ENCODE measurements around the gene ZSWIM6. TPM values are rescaled to one million over a fixed set of nuclear protein-coding genes. Genes with fewer than 3 reads are reported as not detected.

Gene ZSWIM6
- polyA plus RNA-seq, 3 donors = 1.7 to 33.5 (median 2.7) TPM

DNA sequence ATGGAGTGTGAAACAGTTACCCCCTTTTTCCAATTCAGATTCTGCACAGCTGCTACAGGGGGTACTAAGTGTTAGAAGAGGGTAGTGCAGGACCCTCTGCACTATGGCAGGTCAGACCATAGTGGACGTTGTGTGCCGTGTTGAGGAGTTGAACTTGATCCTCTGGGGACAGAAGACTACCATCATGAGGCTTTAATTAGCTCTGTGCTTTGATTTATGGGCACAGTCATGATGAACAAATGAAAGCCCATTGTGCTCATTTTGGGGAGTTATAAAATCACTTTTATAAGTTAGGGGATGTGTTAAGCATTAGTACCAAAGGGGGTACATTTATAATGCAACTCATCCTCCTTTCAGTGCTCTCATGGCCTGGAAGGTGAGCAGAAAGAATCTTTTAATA lies 62.7 kb downstream of the ZSWIM6 start:
- H3K9me3 ChIP-seq (replicated peaks in 1 of 2; ENCODE audit: control insufficient read depth in 1 of 2, insufficient read depth in 1 of 2, low read length in 2 of 2) = no peaks in the 10 kb centered on the region
- H3K4me2 ChIP-seq (replicated peaks; ENCODE audit: extremely low read depth, low read length, poor library complexity, severe bottlenecking) = no peak overlapping the region
- no peak for DNase-seq
- peaks cover 98% of the 10 kb centered on the region for H3K79me2 ChIP-seq (ENCODE audit: insufficient read depth, low read length)
- Mint-ChIP-seq H3K36me3 (peaks cover 13 to 37% of the 10 kb centered on the region in 2 donors), H3K4me1 (peaks cover 6% of the 10 kb centered on the region), H3K9me3 (peaks cover 0 to 3% (median 0%) of the 10 kb centered on the region in 7 donors), H3K4me3 (no peak overlapping the region), H3K27me3 (ENCODE audit: low read depth in 3 of 3) (peaks cover 0 to 2% (median 0%) of the 10 kb centered on the region in 3 donors), H3K27ac (peak overlapping the region in 2 of 7 donors; percentile 11 to 32)
- intact Hi-C loops (cut with micrococcal nuclease) = no loop called here
- H4K20me1 ChIP-seq (ENCODE audit: insufficient read depth, low read length) = peaks cover 99% of the 10 kb centered on the region
- H3K9ac ChIP-seq (ENCODE audit: insufficient read depth, low read length, poor library complexity, severe bottlenecking) = no peak overlapping the region
- WGBS (ENCODE audit: insufficient coverage) = 100% methylated on average over 1 of the region's 2 CpGs
- no peaks in the 10 kb centered on the region for H3K27me3 ChIP-seq (ENCODE audit: control insufficient read depth in 2 of 2, insufficient read depth in 2 of 2, low read length in 2 of 2)
- no peak for TF ChIP-seq CTCF (IDR thresholded peaks at IDR 0.05)
- no peak overlapping the region for H2AFZ ChIP-seq (ENCODE audit: insufficient read depth, low read depth, low read length, poor library complexity, severe bottlenecking)
- no peaks in the 10 kb centered on the region for H3K4me1 ChIP-seq (ENCODE audit: control insufficient read depth in 1 of 2, insufficient read depth in 2 of 2, low read length in 2 of 2)
- H3K4me3 ChIP-seq (replicated peaks in 1 of 3; ENCODE audit: low read depth in 2 of 3, low read length in 3 of 3) = no peak overlapping the region
- H3K36me3 ChIP-seq (replicated peaks in 1 of 2; ENCODE audit: control insufficient read depth in 1 of 2, insufficient read depth in 2 of 2, low read length in 2 of 2) = peaks cover 4 to 17% of the 10 kb centered on the region in 2 donors
- no peak overlapping the region for H3K27ac ChIP-seq (ENCODE audit: low read depth in 1 of 2, low read length in 2 of 2)

DNA sequence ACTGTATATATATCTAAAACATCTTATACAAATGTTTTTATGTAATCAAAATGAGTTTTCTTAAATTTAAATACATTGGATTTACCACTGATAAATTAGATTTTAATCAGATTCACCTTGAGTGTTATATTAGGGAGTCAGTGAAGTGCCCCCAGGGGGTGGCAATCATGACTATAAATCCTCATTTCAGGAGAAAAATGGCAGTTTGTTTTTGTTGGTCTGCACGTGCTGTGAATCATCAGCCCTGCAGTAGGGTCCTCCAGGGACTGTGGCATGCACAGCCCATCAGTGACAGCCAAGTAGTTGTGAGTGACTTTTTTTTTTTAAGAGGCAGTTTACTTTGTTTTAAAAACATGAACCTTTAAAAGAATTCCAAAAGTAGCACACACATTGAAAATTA lies 65.2 kb downstream of the ZSWIM6 start:
- no peak for DNase-seq
- Histone ChIP-seq H3K9ac (ENCODE audit: insufficient read depth, low read length, poor library complexity, severe bottlenecking) (no peak overlapping the region), H3K4me3 (replicated peaks in 1 of 3; ENCODE audit: low read depth in 2 of 3, low read length in 3 of 3) (no peak overlapping the region), H3K36me3 (replicated peaks in 1 of 2; ENCODE audit: control insufficient read depth in 1 of 2, insufficient read depth in 2 of 2, low read length in 2 of 2) (no peaks in the 10 kb centered on the region), H3K27ac (ENCODE audit: low read depth in 1 of 2, low read length in 2 of 2) (no peak overlapping the region), H3K79me2 (ENCODE audit: insufficient read depth, low read length) (peaks cover 95% of the 10 kb centered on the region), H3K4me1 (ENCODE audit: control insufficient read depth in 1 of 2, insufficient read depth in 2 of 2, low read length in 2 of 2) (peaks cover 0 to 12% of the 10 kb centered on the region in 2 donors), H3K27me3 (ENCODE audit: control insufficient read depth in 2 of 2, insufficient read depth in 2 of 2, low read length in 2 of 2) (no peaks in the 10 kb centered on the region), H3K9me3 (replicated peaks in 1 of 2; ENCODE audit: control insufficient read depth in 1 of 2, insufficient read depth in 1 of 2, low read length in 2 of 2) (no peaks in the 10 kb centered on the region), H3K4me2 (replicated peaks; ENCODE audit: extremely low read depth, low read length, poor library complexity, severe bottlenecking) (no peak overlapping the region), H2AFZ (ENCODE audit: insufficient read depth, low read depth, low read length, poor library complexity, severe bottlenecking) (no peak overlapping the region), H4K20me1 (ENCODE audit: insufficient read depth, low read length) (peaks cover 99% of the 10 kb centered on the region)
- intact Hi-C loops (cut with micrococcal nuclease) = no loop called here
- TF ChIP-seq CTCF (IDR thresholded peaks at IDR 0.05) = no peak
- Mint-ChIP-seq H3K27ac (no peak overlapping the region), H3K9me3 (peaks cover 0 to 3% (median 0%) of the 10 kb centered on the region in 7 donors), H3K4me3 (no peak overlapping the region), H3K4me1 (peaks cover 23% of the 10 kb centered on the region), H3K36me3 (peaks cover 2 to 18% of the 10 kb centered on the region in 2 donors), H3K27me3 (ENCODE audit: low read depth in 3 of 3) (peaks cover 0 to 2% (median 0%) of the 10 kb centered on the region in 3 donors)
- no CpG with 5 or more reads among the region's 1 CpG for WGBS (ENCODE audit: insufficient coverage)
